ENCODE results near the gene VTN.

VTN gene

GRCh38 chr17:28333083-28333746, 36.9 kb downstream of the VTN start:
- Histone ChIP-seq H4K12ac (ENCODE audit: low read depth, low read length) (no peak overlapping the region), H3K4me3 (ENCODE audit: low read depth, low read length) (no peak overlapping the region), H3K4me1 (ENCODE audit: control insufficient read depth in 1 of 2, insufficient read depth in 2 of 2, low read length in 2 of 2) (peaks cover 20 to 23% of the 10 kb centered on the region in 2 experiments), H3K4me2 (ENCODE audit: low read length) (no peak overlapping the region), H3K27ac (ENCODE audit: low read depth, low read length) (no peak overlapping the region), H4K91ac (ENCODE audit: low read depth, low read length) (no peak overlapping the region), H3K9ac (ENCODE audit: low read length) (no peak overlapping the region), H3K4ac (ENCODE audit: low read depth, low read length) (no peak overlapping the region), H2AK5ac (ENCODE audit: low read length) (no peak overlapping the region), H3K79me2 (ENCODE audit: control insufficient read depth, insufficient read depth, low read length, poor library complexity) (peaks cover 22% of the 10 kb centered on the region), H4K8ac (ENCODE audit: low read depth, low read length) (no peak overlapping the region), H3K18ac (ENCODE audit: low read length) (no peak overlapping the region), H2AFZ (ENCODE audit: insufficient read depth, low read length, poor library complexity) (no peak overlapping the region), H2BK5ac (ENCODE audit: low read depth, low read length, poor library complexity) (no peak overlapping the region), H3K36me3 (ENCODE audit: control insufficient read depth in 1 of 2, insufficient read depth in 2 of 2, low read length in 2 of 2) (peaks cover 12 to 20% of the 10 kb centered on the region in 2 experiments), H3K14ac (ENCODE audit: low read length) (no peak overlapping the region), H3K9me3 (ENCODE audit: insufficient read depth, low read depth, low read length) (peaks cover 2% of the 10 kb centered on the region), H2BK12ac (ENCODE audit: low read length) (no peak overlapping the region), H3K27me3 (ENCODE audit: insufficient read depth, low read length) (no peaks in the 10 kb centered on the region), H3K23ac (ENCODE audit: low read length) (no peak overlapping the region), H3K79me1 (ENCODE audit: low read length) (peaks cover 11% of the 10 kb centered on the region), H2BK120ac (ENCODE audit: insufficient read depth, low read length, poor library complexity) (no peak overlapping the region)
- WGBS (ENCODE audit: extremely low coverage, insufficient coverage, insufficient read length), result no CpG with 5 or more reads among the region's 1 CpG
- no peak for DNase-seq

GRCh38 chr17:28331891-28332420, 38.2 kb downstream of the VTN start:
- Histone ChIP-seq H3K27ac (ENCODE audit: low read depth, low read length) (no peak overlapping the region), H4K91ac (ENCODE audit: low read depth, low read length) (no peak overlapping the region), H2AK5ac (ENCODE audit: low read length) (no peak overlapping the region), H2BK5ac (ENCODE audit: low read depth, low read length, poor library complexity) (no peak overlapping the region), H3K79me1 (ENCODE audit: low read length) (peaks cover 11% of the 10 kb centered on the region), H3K4ac (ENCODE audit: low read depth, low read length) (no peak overlapping the region), H3K79me2 (ENCODE audit: control insufficient read depth, insufficient read depth, low read length, poor library complexity) (peaks cover 18% of the 10 kb centered on the region), H3K4me3 (ENCODE audit: low read depth, low read length) (no peak overlapping the region), H3K9ac (ENCODE audit: low read length) (no peak overlapping the region), H3K23ac (ENCODE audit: low read length) (no peak overlapping the region), H3K36me3 (ENCODE audit: control insufficient read depth in 1 of 2, insufficient read depth in 2 of 2, low read length in 2 of 2) (peaks cover 14 to 27% of the 10 kb centered on the region in 2 experiments), H3K9me3 (ENCODE audit: insufficient read depth, low read depth, low read length) (peaks cover 2% of the 10 kb centered on the region), H2AFZ (ENCODE audit: insufficient read depth, low read length, poor library complexity) (no peak overlapping the region), H3K4me1 (ENCODE audit: control insufficient read depth in 1 of 2, insufficient read depth in 2 of 2, low read length in 2 of 2) (peaks cover 17 to 23% of the 10 kb centered on the region in 2 experiments), H3K4me2 (ENCODE audit: low read length) (no peak overlapping the region), H4K12ac (ENCODE audit: low read depth, low read length) (no peak overlapping the region), H2BK12ac (ENCODE audit: low read length) (no peak overlapping the region), H3K18ac (ENCODE audit: low read length) (no peak overlapping the region), H4K8ac (ENCODE audit: low read depth, low read length) (no peak overlapping the region), H3K27me3 (ENCODE audit: insufficient read depth, low read length) (no peaks in the 10 kb centered on the region), H2BK120ac (ENCODE audit: insufficient read depth, low read length, poor library complexity) (no peak overlapping the region), H3K14ac (ENCODE audit: low read length) (no peak overlapping the region)
- DNase-seq, result no peak
- WGBS (ENCODE audit: extremely low coverage, insufficient coverage, insufficient read length), result no CpG with 5 or more reads among the region's 6 CpGs

GRCh38 chr17:28330671-28331070, 39.4 kb downstream of the VTN start:
- Histone ChIP-seq H4K91ac (ENCODE audit: low read depth, low read length) (no peak overlapping the region), H3K18ac (ENCODE audit: low read length) (no peak overlapping the region), H3K4ac (ENCODE audit: low read depth, low read length) (no peak overlapping the region), H3K9ac (ENCODE audit: low read length) (no peak overlapping the region), H3K79me1 (ENCODE audit: low read length) (peaks cover 6% of the 10 kb centered on the region), H3K4me2 (ENCODE audit: low read length) (no peak overlapping the region), H3K4me3 (ENCODE audit: low read depth, low read length) (no peak overlapping the region), H2AFZ (ENCODE audit: insufficient read depth, low read length, poor library complexity) (no peak overlapping the region), H3K79me2 (ENCODE audit: control insufficient read depth, insufficient read depth, low read length, poor library complexity) (peaks cover 7% of the 10 kb centered on the region), H2AK5ac (ENCODE audit: low read length) (no peak overlapping the region), H3K4me1 (ENCODE audit: control insufficient read depth in 1 of 2, insufficient read depth in 2 of 2, low read length in 2 of 2) (peaks cover 14 to 24% of the 10 kb centered on the region in 2 experiments), H3K27ac (ENCODE audit: low read depth, low read length) (no peak overlapping the region), H3K23ac (ENCODE audit: low read length) (no peak overlapping the region), H3K36me3 (ENCODE audit: control insufficient read depth in 1 of 2, insufficient read depth in 2 of 2, low read length in 2 of 2) (peaks cover 20 to 37% of the 10 kb centered on the region in 2 experiments), H3K27me3 (ENCODE audit: insufficient read depth, low read length) (no peaks in the 10 kb centered on the region), H2BK120ac (ENCODE audit: insufficient read depth, low read length, poor library complexity) (no peak overlapping the region), H3K9me3 (ENCODE audit: insufficient read depth, low read depth, low read length) (peaks cover 2% of the 10 kb centered on the region), H2BK12ac (ENCODE audit: low read length) (no peak overlapping the region), H4K8ac (ENCODE audit: low read depth, low read length) (no peak overlapping the region), H2BK5ac (ENCODE audit: low read depth, low read length, poor library complexity) (no peak overlapping the region), H4K12ac (ENCODE audit: low read depth, low read length) (no peak overlapping the region), H3K14ac (ENCODE audit: low read length) (no peak overlapping the region)
- WGBS (ENCODE audit: extremely low coverage, insufficient coverage, insufficient read length), result no CpG with 5 or more reads among the region's 5 CpGs
- DNase-seq, result no peak

- Histone ChIP-seq H3K23ac (ENCODE audit: low read length) (no peak overlapping the region), H3K4ac (ENCODE audit: low read depth, low read length) (no peak overlapping the region), H2BK120ac (ENCODE audit: insufficient read depth, low read length, poor library complexity) (no peak overlapping the region), H4K8ac (ENCODE audit: low read depth, low read length) (no peak overlapping the region), H3K27ac (ENCODE audit: low read depth, low read length) (no peak overlapping the region), H4K91ac (ENCODE audit: low read depth, low read length) (no peak overlapping the region), H3K79me2 (ENCODE audit: control insufficient read depth, insufficient read depth, low read length, poor library complexity) (peaks cover 5% of the 10 kb centered on the region), H2AFZ (ENCODE audit: insufficient read depth, low read length, poor library complexity) (no peak overlapping the region), H3K4me1 (ENCODE audit: control insufficient read depth in 1 of 2, insufficient read depth in 2 of 2, low read length in 2 of 2) (peaks cover 8 to 21% of the 10 kb centered on the region in 2 experiments), H3K4me2 (ENCODE audit: low read length) (no peak overlapping the region), H3K14ac (ENCODE audit: low read length) (no peak overlapping the region), H3K4me3 (ENCODE audit: low read depth, low read length) (no peak overlapping the region), H3K9me3 (ENCODE audit: insufficient read depth, low read depth, low read length) (peaks cover 2% of the 10 kb centered on the region), H2AK5ac (ENCODE audit: low read length) (no peak overlapping the region), H3K36me3 (ENCODE audit: control insufficient read depth in 1 of 2, insufficient read depth in 2 of 2, low read length in 2 of 2) (peaks cover 22 to 39% of the 10 kb centered on the region in 2 experiments), H3K18ac (ENCODE audit: low read length) (no peak overlapping the region), H4K12ac (ENCODE audit: low read depth, low read length) (no peak overlapping the region), H2BK12ac (ENCODE audit: low read length) (no peak overlapping the region), H3K79me1 (ENCODE audit: low read length) (no peaks in the 10 kb centered on the region), H3K27me3 (ENCODE audit: insufficient read depth, low read length) (no peaks in the 10 kb centered on the region), H3K9ac (ENCODE audit: low read length) (no peak overlapping the region), H2BK5ac (ENCODE audit: low read depth, low read length, poor library complexity) (no peak overlapping the region)
- DNase-seq, result no peak
- WGBS (ENCODE audit: extremely low coverage, insufficient coverage, insufficient read length), result no CpG with 5 or more reads among the region's 4 CpGs
Measured at GRCh38 chr17:28328325-28328724, 41.8 kb downstream of the VTN start.
